ENCODE results near the gene LRRC36.
"Not testable (repeated sequence)": the region's sequence is repeated elsewhere in the genome, so short reads cannot be mapped to it uniquely, and the experiment has no call there.

The LRRC36 gene

GRCh38 chr16:67345401-67345800 is 18.8 kb downstream of the LRRC36 start:
- no peak for DNase-seq (ENCODE audit: low spot score)

GRCh38 chr16:67346341-67346740 is 19.7 kb downstream of the LRRC36 start:
- no peak for DNase-seq (ENCODE audit: low spot score)

- DNase-seq (ENCODE audit: low spot score): no peak
These were observed 22.6 kb downstream of the LRRC36 start for GRCh38 chr16:67349172-67349571.

- DNase-seq (ENCODE audit: low spot score): no peak
These were observed 23.7 kb downstream of the LRRC36 start for GRCh38 chr16:67350324-67350723.

DNA sequence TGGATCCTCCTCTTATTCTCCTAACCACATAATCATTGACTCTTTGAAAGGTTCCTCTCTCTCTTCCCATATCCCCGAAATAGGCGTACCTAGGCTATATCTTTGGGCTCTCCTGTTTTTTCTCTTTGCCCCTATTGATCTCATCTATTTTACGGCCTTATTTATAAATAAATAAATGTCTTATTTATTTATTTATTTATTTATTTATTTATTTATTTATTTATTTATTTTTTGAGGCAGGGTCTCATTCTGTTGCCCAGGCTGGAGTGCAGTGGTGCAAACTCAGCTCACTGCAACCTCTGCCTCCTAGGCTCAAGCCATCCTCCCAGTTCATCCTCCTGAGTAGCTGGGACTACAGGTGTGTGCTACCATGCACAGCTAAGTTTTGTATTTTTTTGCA is 25.8 kb downstream of the LRRC36 start:
- DNase-seq (ENCODE audit: low spot score): not testable (repeated sequence)

DNA sequence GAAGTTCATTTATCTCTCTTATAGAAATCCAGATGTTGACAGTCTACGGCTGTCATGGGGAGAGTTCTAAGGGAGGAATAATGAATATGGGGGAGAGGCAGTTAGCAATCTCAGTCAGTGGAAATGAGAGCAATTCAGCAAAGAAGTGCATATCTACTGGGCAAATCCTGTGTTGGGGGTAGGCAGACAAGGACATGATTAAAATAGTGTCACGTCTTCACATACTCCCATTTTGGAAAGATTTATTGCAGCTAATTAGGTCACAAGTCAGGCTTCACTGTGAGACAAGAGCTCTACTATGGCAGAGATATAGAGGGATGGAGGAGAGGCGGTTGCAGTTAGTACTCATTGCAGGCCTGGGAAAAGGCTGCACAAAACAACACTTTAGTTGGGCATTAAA is 29.8 kb downstream of the LRRC36 start:
- no peak for DNase-seq (ENCODE audit: low spot score)

GRCh38 chr16:67357561-67357960 is 30.9 kb downstream of the LRRC36 start:
- DNase-seq (ENCODE audit: low spot score): no peak

- DNase-seq (ENCODE audit: low spot score): not testable (repeated sequence)
These were observed 33.1 kb downstream of the LRRC36 start for GRCh38 chr16:67359540-67360269.

DNA sequence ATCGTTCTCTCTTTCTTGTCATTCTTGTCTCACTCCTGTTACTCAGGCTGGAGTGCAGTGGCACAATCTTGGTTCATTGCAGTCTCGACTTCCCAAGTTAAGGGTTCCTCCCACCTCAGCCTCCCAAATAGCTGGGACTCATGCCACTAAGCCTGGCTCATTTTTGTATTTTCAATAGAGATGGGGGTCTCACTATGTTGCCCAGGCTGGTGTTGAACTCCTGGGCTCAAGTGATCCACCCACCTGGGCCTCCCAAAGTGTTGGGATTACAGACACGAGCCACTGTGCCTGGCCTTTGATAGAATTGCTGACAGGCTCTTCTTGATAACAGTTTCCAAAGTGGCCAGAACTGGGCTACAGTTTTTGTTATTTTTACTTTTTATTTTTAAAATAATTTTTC is 34.4 kb downstream of the LRRC36 start:
- no peak for DNase-seq (ENCODE audit: low spot score)

DNA sequence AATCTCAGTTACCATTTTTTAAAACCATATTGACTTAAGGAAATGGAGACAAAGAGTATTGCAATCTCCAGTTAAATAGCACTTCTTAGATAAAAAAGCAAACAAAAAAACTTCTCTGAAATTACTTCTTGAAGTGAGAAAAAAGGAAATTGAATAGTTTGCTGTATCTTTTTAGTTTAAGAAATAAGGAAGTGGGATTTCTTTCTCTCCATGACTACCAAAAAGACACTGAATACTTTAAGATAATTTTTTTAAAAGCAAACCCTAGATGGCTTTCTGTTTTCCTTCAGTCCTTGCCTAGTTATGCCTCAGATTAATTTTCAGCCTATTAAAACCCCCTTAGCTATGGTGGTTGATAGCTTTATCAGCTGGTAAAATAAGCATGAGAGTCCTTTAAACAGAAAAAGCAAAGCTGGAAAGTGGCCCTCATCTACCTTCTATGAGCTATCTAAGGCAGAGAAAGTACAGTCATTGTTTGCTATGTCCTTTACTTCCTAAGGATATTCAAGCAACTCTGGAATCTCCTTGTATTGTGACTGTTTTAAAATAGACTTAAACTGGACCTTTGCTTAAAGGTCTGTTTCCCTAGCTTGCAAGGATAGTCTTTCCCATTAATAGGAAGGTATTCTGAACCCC is 38.1 kb downstream of the LRRC36 start:
- no peak for DNase-seq (ENCODE audit: low spot score)

- no peak for DNase-seq (ENCODE audit: low spot score)
These were observed 44.0 kb downstream of the LRRC36 start for GRCh38 chr16:67370661-67371060.

- no peak for DNase-seq (ENCODE audit: low spot score)
These were observed 46.0 kb downstream of the LRRC36 start for GRCh38 chr16:67372664-67373063.

- not testable (repeated sequence) for DNase-seq (ENCODE audit: low spot score)
These were observed 49.4 kb downstream of the LRRC36 start for GRCh38 chr16:67376012-67376411.

GRCh38 chr16:67378642-67379041 is 52.0 kb downstream of the LRRC36 start:
- no peak for DNase-seq (ENCODE audit: low spot score)

- DNase-seq (ENCODE audit: low spot score): no peak
These were observed 56.7 kb downstream of the LRRC36 start for GRCh38 chr16:67383284-67383683.

GRCh38 chr16:67384778-67385510 is 58.3 kb downstream of the LRRC36 start:
- no peak for DNase-seq (ENCODE audit: low spot score)

- DNase-seq (ENCODE audit: low spot score): no peak
These were observed 60.3 kb downstream of the LRRC36 start for GRCh38 chr16:67386861-67387455.

DNA sequence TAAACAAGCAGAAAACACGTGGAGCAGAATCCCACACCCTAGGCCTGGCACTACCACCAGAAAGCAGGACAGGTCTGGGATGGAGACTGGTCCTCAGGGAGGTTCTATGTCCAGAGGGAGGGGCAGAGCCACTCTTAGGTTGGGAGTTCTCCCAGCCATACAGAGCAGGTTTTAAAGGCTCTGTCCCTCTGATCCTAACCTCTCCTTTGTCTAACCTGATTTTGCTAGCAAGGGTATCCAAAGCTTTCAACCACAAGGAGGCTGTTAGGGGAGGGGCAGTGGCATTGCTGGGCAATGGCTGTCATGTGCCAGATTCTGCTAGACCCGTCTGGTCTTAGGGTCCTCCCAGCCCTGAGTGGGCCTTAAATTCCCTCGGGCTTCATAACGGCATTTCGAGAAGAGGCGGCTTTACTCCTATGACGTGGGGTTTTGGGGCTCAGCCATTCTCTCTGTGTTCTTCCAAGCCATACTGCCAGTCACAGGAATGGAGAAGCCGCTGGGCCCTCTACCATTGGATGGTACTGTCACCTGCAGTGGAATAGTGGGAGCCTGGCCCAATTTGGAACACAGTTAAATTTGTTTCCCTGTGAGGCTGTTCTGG is 61.0 kb downstream of the LRRC36 start:
- no peak for DNase-seq (ENCODE audit: low spot score)

DNA sequence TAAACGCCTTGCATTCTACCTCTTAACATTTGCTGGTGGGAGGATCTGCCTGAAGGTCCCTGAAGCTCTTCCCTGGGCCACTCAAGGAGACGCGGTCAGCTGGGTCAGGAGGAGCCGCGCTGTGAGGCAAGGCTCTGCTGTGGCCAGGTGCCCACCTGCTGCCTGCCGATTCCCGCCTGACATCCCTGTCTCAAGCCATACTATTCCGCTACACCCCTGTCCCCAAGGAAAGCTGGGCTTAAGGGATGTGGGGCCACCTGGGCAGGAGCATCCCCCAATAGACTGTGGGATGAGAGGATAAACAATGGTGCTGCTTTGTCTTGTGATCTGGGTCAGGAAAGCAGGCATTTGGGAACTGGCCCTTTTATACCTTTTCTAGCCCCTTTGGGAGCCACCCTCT is 61.6 kb downstream of the LRRC36 start:
- DNase-seq (ENCODE audit: low spot score): no peak

DNA sequence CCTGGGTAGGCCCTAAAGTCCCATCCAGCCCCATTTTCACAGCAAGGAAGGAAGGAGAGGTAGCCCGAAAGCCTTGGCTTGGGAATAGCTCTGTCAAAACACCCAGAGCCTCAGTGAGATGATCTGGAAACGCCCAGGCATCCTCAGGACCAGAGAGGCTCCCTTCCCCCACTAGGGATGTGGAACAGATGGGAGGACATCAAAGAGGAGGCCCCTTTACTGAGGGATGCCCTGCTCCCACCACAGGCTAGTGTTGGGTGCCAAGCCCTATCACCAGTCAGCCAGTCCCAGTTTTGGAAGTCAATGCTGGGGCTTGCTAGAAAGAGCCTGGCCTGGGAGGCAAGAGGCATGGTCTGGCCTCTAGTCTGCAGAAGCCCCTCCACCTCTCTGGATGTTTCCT is 62.0 kb downstream of the LRRC36 start:
- DNase-seq (ENCODE audit: low spot score): no peak

GRCh38 chr16:67389911-67390815 is 63.5 kb downstream of the LRRC36 start:
- no peak for DNase-seq (ENCODE audit: low spot score)
